H1 (cell line): Measurements from ENCODE around the gene TBCEL. TPM values are rescaled to one million over a fixed set of nuclear protein-coding genes. Genes with fewer than 3 reads are reported as not detected.

Experiments
- CTCF ChIA-PET: fragments of 300-600 bp; sonication (Branson Sonifier 250); formaldehyde crosslinking; loops from one replicate; lab custom pipeline; 2021; ENCODE audit not compliant: partially characterized antibody; lab: Charles Lee
- POLR2A ChIA-PET: fragments of 300-600 bp; sonication (Branson Sonifier 250); formaldehyde crosslinking; loops from one replicate; lab custom pipeline; 2021; ENCODE audit warnings: inconsistent platforms; ENCODE audit not compliant: partially characterized antibody; lab: Charles Lee
- DNase-seq, 2 experiments: peaks; one replicate each; pipeline versions ENCODE4 v3.0.0 to v3.0.0-alpha.2; 2010 to 2022; ENCODE audit warnings: low spot score in 2 of 2, low read depth in 1 of 2, mixed read lengths in 1 of 2
- FAIRE-seq: peaks from 2 replicates; lab custom pipeline; 2011; peaks lifted over from hg19 to GRCh38; lab: Jason Lieb, UNC
- H2AFZ ChIP-seq: 2 replicates; pipeline ENCODE4 v1.8.1; 2012; ENCODE audit warnings: low read length, inconsistent platforms
- H2AK5ac ChIP-seq: 2 replicates; pipeline ENCODE4 v1.6.1; 2013; ENCODE audit warnings: low read depth, low read length
- H2BK120ac ChIP-seq: replicated peaks from 2 replicates; pipeline ENCODE3; 2013; ENCODE audit warnings: low read depth, low read length, inconsistent platforms
- H2BK12ac ChIP-seq: 2 replicates; pipeline ENCODE4 v1.6.1; 2013; ENCODE audit warnings: low read depth, low read length
- H2BK15ac ChIP-seq: 2 replicates; pipeline ENCODE4 v1.6.1; 2013; ENCODE audit warnings: low read length
- H2BK20ac ChIP-seq: 2 replicates; pipeline ENCODE4 v1.6.1; 2013; ENCODE audit warnings: low read length
- H2BK5ac ChIP-seq: 2 replicates; pipeline ENCODE4 v1.6.1; 2013; ENCODE audit warnings: low read depth, low read length
- H3K14ac ChIP-seq: 2 replicates; pipeline ENCODE4 v1.6.1; 2013; ENCODE audit warnings: inconsistent platforms; ENCODE audit not compliant: insufficient read length
- H3K18ac ChIP-seq: 2 replicates; pipeline ENCODE4 v1.6.1; 2013; ENCODE audit warnings: low read length; ENCODE audit errors: extremely low read depth
- H3K23ac ChIP-seq: 2 replicates; pipeline ENCODE4 v1.6.1; 2013; ENCODE audit warnings: inconsistent platforms; ENCODE audit not compliant: insufficient read length
- H3K23me2 ChIP-seq: 2 replicates; pipeline ENCODE4 v1.6.1; 2013; ENCODE audit warnings: low read depth, low read length
- H3K27ac ChIP-seq: 2 replicates; pipeline ENCODE4 v1.6.1; 2011; ENCODE audit warnings: low read depth, low read length, inconsistent platforms
- H3K27me3 ChIP-seq, 4 experiments: replicated peaks in 1 of 4; 1 replicate in 1 of 4; 2 replicates in 3 of 4; pipeline versions ENCODE4 v1.6.1 to v1.8.1; 2011 to 2013; ENCODE audit warnings: low read length in 3 of 4, mild to moderate bottlenecking in 3 of 4, inconsistent platforms in 2 of 4, mixed read lengths in 2 of 4, moderate library complexity in 1 of 4; ENCODE audit not compliant: control insufficient read depth in 3 of 4, insufficient read depth in 3 of 4; ENCODE audit errors: extremely low read depth in 1 of 4
- H3K36me3 ChIP-seq, 4 experiments: 2 replicates each; pipeline versions ENCODE4 v1.6.1 to v1.8.1; 2011 to 2013; ENCODE audit warnings: mild to moderate bottlenecking in 4 of 4, low read length in 3 of 4, moderate library complexity in 2 of 4, control low read depth in 1 of 4, inconsistent platforms in 1 of 4; ENCODE audit not compliant: insufficient read depth in 4 of 4, control insufficient read depth in 2 of 4
- H3K4ac ChIP-seq: replicated peaks from 2 replicates; pipeline ENCODE3; 2013; ENCODE audit warnings: low read length, low read depth, mixed read lengths, inconsistent platforms; ENCODE audit not compliant: insufficient read length
- H3K4me1 ChIP-seq, 4 experiments: replicated peaks in 1 of 4; 1 replicate in 1 of 4; 2 replicates in 3 of 4; pipeline versions ENCODE4 v1.6.1 to v1.8.1; 2011 to 2013; ENCODE audit warnings: low read length in 3 of 4, inconsistent platforms in 2 of 4, mixed read lengths in 1 of 4; ENCODE audit not compliant: insufficient read depth in 4 of 4, control insufficient read depth in 3 of 4
- H3K4me2 ChIP-seq, 2 experiments: 2 replicates each; pipeline versions ENCODE4 v1.6.1 to v1.8.1; 2011 to 2013; ENCODE audit warnings: low read depth in 2 of 2, low read length in 2 of 2, control low read depth in 1 of 2, inconsistent platforms in 1 of 2, mild to moderate bottlenecking in 1 of 2; ENCODE audit not compliant: insufficient read depth in 1 of 2
- H3K4me3 ChIP-seq, 4 experiments: fragments of 200-600, 300-600 bp in 1 of 4; sonication (generic), shearing (Covaris generic), sonication (Bioruptor Twin) in 1 of 4; 2 replicates each; pipeline versions ENCODE4 v1.5.1 to v1.8.1; 2011 to 2016; ENCODE audit warnings: low read length in 4 of 4, low read depth in 3 of 4, control low read depth in 2 of 4, inconsistent platforms in 2 of 4, mild to moderate bottlenecking in 2 of 4, mixed read lengths in 1 of 4, moderate library complexity in 1 of 4; ENCODE audit not compliant: insufficient read depth in 2 of 4; ENCODE audit errors: extremely low read depth in 1 of 4
- H3K56ac ChIP-seq: replicated peaks from 2 replicates; pipeline ENCODE3; 2013; ENCODE audit warnings: low read depth, mild to moderate bottlenecking, mixed read lengths, low read length, inconsistent platforms; ENCODE audit not compliant: insufficient read length
- H3K79me1 ChIP-seq: 2 replicates; pipeline ENCODE4 v1.6.1; 2013; ENCODE audit warnings: low read depth, low read length, control low read depth
- H3K79me2 ChIP-seq, 2 experiments: 2 replicates each; pipeline versions ENCODE4 v1.6.1 to v1.8.1; 2012 to 2013; ENCODE audit warnings: low read length in 2 of 2, mild to moderate bottlenecking in 2 of 2, inconsistent platforms in 1 of 2; ENCODE audit not compliant: insufficient read depth in 2 of 2, control insufficient read depth in 1 of 2
- H3K9ac ChIP-seq, 4 experiments: replicated peaks in 1 of 4; 1 replicate in 1 of 4; 2 replicates in 3 of 4; pipeline versions ENCODE4 v1.6.1 to v1.8.1; 2011 to 2013; ENCODE audit warnings: low read depth in 3 of 4, low read length in 3 of 4, control low read depth in 2 of 4, mild to moderate bottlenecking in 2 of 4, moderate library complexity in 2 of 4, inconsistent platforms in 1 of 4; ENCODE audit errors: extremely low read depth in 1 of 4
- H3K9me3 ChIP-seq, 2 experiments: 2 replicates each; pipeline versions ENCODE4 v1.6.1 to v1.8.1; 2012 to 2013; ENCODE audit warnings: mild to moderate bottlenecking in 2 of 2, moderate library complexity in 2 of 2, control low read depth in 1 of 2, inconsistent platforms in 1 of 2, low read depth in 1 of 2, low read length in 1 of 2, mixed read lengths in 1 of 2; ENCODE audit not compliant: insufficient read depth in 2 of 2
- H4K20me1 ChIP-seq, 2 experiments: replicated peaks in 1 of 2; 2 replicates each; pipeline versions ENCODE3 to v1.8.1; 2011 to 2013; ENCODE audit warnings: inconsistent platforms in 2 of 2, low read length in 2 of 2, mild to moderate bottlenecking in 1 of 2; ENCODE audit not compliant: insufficient read depth in 2 of 2, control insufficient read depth in 1 of 2
- H4K5ac ChIP-seq: 2 replicates; pipeline ENCODE4 v1.6.1; 2013; ENCODE audit warnings: low read length, low read depth, mixed read lengths, inconsistent platforms; ENCODE audit not compliant: insufficient read length
- H4K8ac ChIP-seq: 2 replicates; pipeline ENCODE4 v1.8.0; 2013; ENCODE audit warnings: mild to moderate bottlenecking, moderate library complexity, low read length, inconsistent platforms; ENCODE audit not compliant: insufficient read depth; ENCODE audit errors: extremely low read depth
- H4K91ac ChIP-seq: replicated peaks from 2 replicates; pipeline ENCODE3; 2013; ENCODE audit warnings: low read length, mixed read lengths, inconsistent platforms; ENCODE audit not compliant: insufficient read length
- CBX8 ChIP-seq: fragments of 300-800, 300-1000 bp; sonication (generic); IDR thresholded peaks from 2 replicates; pipeline ENCODE4 v1.7.1; 2016; ENCODE audit warnings: low read depth, low read length, borderline replicate concordance
- CEBPB ChIP-seq: IDR thresholded peaks from 2 replicates; pipeline ENCODE4 v1.6.1; 2012; ENCODE audit warnings: low read depth, low read length
- E2F6 ChIP-seq: IDR thresholded peaks from 2 replicates; pipeline ENCODE4 v1.6.1; 2012; ENCODE audit warnings: inconsistent platforms
- EP300 ChIP-seq, 2 experiments: IDR thresholded peaks; 1 replicate in 1 of 2; 2 replicates in 1 of 2; pipeline ENCODE4 v1.6.1; 2011 to 2012; ENCODE audit warnings: low read depth in 2 of 2, low read length in 2 of 2, mild to moderate bottlenecking in 2 of 2, borderline replicate concordance in 1 of 2, inconsistent platforms in 1 of 2, moderate library complexity in 1 of 2
- RNF2 ChIP-seq: fragments of 200-900, 300-1000 bp; sonication (generic); IDR thresholded peaks from 2 replicates; pipeline ENCODE4 v1.7.1; 2016; ENCODE audit warnings: borderline replicate concordance, low read depth, mild to moderate bottlenecking, antibody characterized with exemption, low read length; ENCODE audit not compliant: poor library complexity, severe bottlenecking; ENCODE audit errors: missing control alignments
- SIN3A ChIP-seq, 2 experiments: IDR thresholded peaks in 1 of 2; conservative IDR thresholded peaks in 1 of 2; 2 replicates each; pipeline ENCODE4 v1.6.1; 2011 to 2012; ENCODE audit warnings: low read length in 2 of 2, improper control_type of control experiment in 1 of 2, low read depth in 1 of 2, mild to moderate bottlenecking in 1 of 2
- SP1 ChIP-seq: IDR thresholded peaks from 2 replicates; pipeline ENCODE4 v1.6.1; 2011; ENCODE audit warnings: low read depth, low read length
- SRF ChIP-seq: IDR thresholded peaks from 2 replicates; pipeline ENCODE4 v1.6.1; 2011; ENCODE audit warnings: mild to moderate bottlenecking, low read depth, low read length, moderate library complexity
- SUZ12 ChIP-seq: fragments of 200-600 bp; sonication (generic); IDR thresholded peaks from 2 replicates; pipeline ENCODE4 v1.6.1; 2012; ENCODE audit warnings: mild to moderate bottlenecking, inconsistent platforms, low read length, moderate library complexity, mixed read lengths
- TAF1 ChIP-seq: IDR thresholded peaks from 2 replicates; pipeline ENCODE4 v1.6.1; 2011; ENCODE audit warnings: mild to moderate bottlenecking, low read depth, low read length
- TCF12 ChIP-seq: IDR thresholded peaks from 2 replicates; pipeline ENCODE4 v1.6.1; 2011; ENCODE audit warnings: low read depth, mild to moderate bottlenecking, low read length
- WGBS, 2 experiments: shearing (Covaris generic) in 1 of 2; methylation state at CpG; one replicate each; pipeline versions ENCODE4 v1.1.6 to v1.1.7; 2013 to 2015; ENCODE audit warnings: low lambda C conversion rate in 2 of 2, mixed read lengths in 2 of 2, inconsistent platforms in 1 of 2, low coverage in 1 of 2, missing lambda C conversion rate in 1 of 2; ENCODE audit not compliant: insufficient replicate concordance in 2 of 2, insufficient coverage in 1 of 2, insufficient read length in 1 of 2; ENCODE audit errors: extremely low coverage in 1 of 2, missing lambda C conversion rate in 1 of 2; 5-methylcytosine and 5-hydroxymethylcytosine counted together
- polyA plus RNA-seq, 7 experiments: library from polyadenylated mRNA; depleted of rRNA in 3 of 7; stranded (reverse) in 5 of 7; unstranded in 2 of 7; fragments of >200 nt in 5 of 7; fragments of 200-250 nt in 2 of 7; gene quantifications; 1 replicate in 5 of 7; 2 replicates in 1 of 7; 4 replicates in 1 of 7; pipeline versions ENCODE4 v1.2.1 to v1.2.3, GENCODE V29; 2011 to 2013; ENCODE audit warnings: missing spikeins in 2 of 7, mixed read lengths in 2 of 7
- total RNA-seq: library from RNA; stranded (reverse); fragmentation: NEBNext Ultra II Directional; extraction: Animal tissue kit (Norgen Biotek cat#: 25700); gene quantifications from 2 replicates; pipeline ENCODE4 v1.2.1, GENCODE V29; 2021

Gene TBCEL
- total and polyA plus RNA-seq, 2 of the 8 experiments (the other 6 are each of a cell fraction or from before 2014, with no cell fraction given): 3.9 to 16.0 TPM

- 86% methylated on average over 5 of the region's 5 CpGs; no CpG with 5 or more reads in 1 of the 2 experiments for WGBS, 2 experiments
- Histone ChIP-seq H3K9ac (no peak overlapping the region), H2AK5ac (no peak overlapping the region), H3K4me1 (peaks cover 0 to 12% (median 6%) of the 10 kb centered on the region in 4 experiments; a peak in 6 of 7 replicates), H2BK120ac (no peak overlapping the region), H2AFZ (no peak overlapping the region), H3K23ac (no peak overlapping the region), H3K56ac (no peak overlapping the region), H2BK5ac (no peak overlapping the region), H3K9me3 (no peaks in the 10 kb centered on the region), H2BK15ac (no peak overlapping the region), H4K5ac (no peak overlapping the region), H3K36me3 (no peaks in the 10 kb centered on the region), H4K91ac (no peak overlapping the region), H3K4me2 (no peak overlapping the region), H3K4me3 (no peak overlapping the region), H3K27me3 (no peaks in the 10 kb centered on the region), H2BK12ac (no peak overlapping the region), H3K79me1 (no peaks in the 10 kb centered on the region), H3K18ac (no peak overlapping the region), H3K27ac (no peak overlapping the region), H3K23me2 (no peaks in the 10 kb centered on the region), H3K79me2 (peaks cover 0 to 50% of the 10 kb centered on the region in 2 experiments; a peak in 2 of 4 replicates), H4K20me1 (peaks cover 0 to 2% of the 10 kb centered on the region in 2 experiments), H3K14ac (no peak overlapping the region), H3K4ac (no peak overlapping the region), H4K8ac (no peak overlapping the region), H2BK20ac (no peak overlapping the region)
- ChIA-PET POLR2A (interaction anchor here (1.2 kb wide), 1 partner anchor 11 kb away, joined by 3 read pairs; no protein-coding TSS in a partner anchor), CTCF (interaction anchor here (3.6 kb wide), 1 partner anchor 22 kb away, joined by 18 read pairs; no protein-coding TSS in a partner anchor)
- DNase-seq (no peak), FAIRE-seq (no peak)
- no peak for TF ChIP-seq SP1
- TF ChIP-seq TCF12: no peak
- no peak for TF ChIP-seq TAF1
- no peak for TF ChIP-seq SRF
- TF ChIP-seq RNF2: no peak
- TF ChIP-seq SIN3A (conservative IDR thresholded peaks at IDR 0.05 in 1 of 2, IDR thresholded peaks at IDR 0.05 in 1 of 2; ENCODE audit: low read depth in 1 of 2, low read length in 2 of 2): no peak
- TF ChIP-seq CBX8: no peak
- no peak for TF ChIP-seq E2F6
- TF ChIP-seq EP300 (IDR thresholded peaks at IDR 0.05; ENCODE audit: borderline replicate concordance in 1 of 2, low read depth in 2 of 2, low read length in 2 of 2): no peak
- TF ChIP-seq SUZ12: no peak
- no peak for TF ChIP-seq CEBPB
Measured at GRCh38 chr11:121041072-121041471, 17.2 kb downstream of the TBCEL start.
